ENCODE measurements around the gene POM121L2.

DNA sequence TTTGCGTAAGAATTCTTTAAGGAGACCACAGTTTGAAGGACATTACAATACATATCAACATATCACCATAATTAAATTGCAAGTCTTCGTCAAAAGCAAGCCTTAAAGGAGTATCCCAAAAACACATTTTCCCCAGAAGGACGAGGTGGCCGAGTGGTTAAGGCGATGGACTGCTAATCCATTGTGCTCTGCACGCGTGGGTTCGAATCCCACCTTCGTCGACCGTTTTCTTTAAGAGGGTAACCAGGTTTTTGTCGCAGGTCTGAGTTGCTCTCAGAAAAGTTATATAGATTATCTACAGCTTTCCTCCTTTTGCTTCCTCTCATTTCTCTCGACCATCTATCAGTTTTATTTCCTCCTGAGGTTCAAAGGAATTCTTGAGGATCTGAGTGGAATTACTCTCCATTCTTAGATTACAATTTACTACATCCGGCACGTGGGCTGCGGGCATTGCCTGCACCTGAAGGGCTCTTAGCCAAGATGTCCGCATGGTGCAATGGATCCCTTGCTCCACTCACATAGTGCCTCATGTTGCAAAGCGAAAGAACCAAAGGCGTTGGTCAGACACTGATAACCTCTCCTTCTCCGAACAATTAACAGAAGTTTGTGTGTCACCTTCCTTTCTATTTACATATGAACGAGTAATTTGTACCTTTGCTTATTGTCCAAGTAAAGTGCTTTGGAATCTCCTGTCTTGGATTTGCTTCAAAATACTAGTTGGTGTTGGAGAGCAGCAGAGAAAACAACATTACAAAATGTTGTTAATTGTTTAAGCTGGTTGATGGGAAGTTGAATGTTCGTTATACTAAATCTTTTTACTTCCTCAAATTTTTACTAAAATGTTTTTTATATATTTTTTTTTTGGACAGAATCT lies 14.0 kb downstream of the POM121L2 start:
- TF ChIP-seq, protein P1, sequence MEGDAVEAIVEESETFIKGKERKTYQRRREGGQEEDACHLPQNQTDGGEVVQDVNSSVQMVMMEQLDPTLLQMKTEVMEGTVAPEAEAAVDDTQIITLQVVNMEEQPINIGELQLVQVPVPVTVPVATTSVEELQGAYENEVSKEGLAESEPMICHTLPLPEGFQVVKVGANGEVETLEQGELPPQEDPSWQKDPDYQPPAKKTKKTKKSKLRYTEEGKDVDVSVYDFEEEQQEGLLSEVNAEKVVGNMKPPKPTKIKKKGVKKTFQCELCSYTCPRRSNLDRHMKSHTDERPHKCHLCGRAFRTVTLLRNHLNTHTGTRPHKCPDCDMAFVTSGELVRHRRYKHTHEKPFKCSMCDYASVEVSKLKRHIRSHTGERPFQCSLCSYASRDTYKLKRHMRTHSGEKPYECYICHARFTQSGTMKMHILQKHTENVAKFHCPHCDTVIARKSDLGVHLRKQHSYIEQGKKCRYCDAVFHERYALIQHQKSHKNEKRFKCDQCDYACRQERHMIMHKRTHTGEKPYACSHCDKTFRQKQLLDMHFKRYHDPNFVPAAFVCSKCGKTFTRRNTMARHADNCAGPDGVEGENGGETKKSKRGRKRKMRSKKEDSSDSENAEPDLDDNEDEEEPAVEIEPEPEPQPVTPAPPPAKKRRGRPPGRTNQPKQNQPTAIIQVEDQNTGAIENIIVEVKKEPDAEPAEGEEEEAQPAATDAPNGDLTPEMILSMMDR (IDR thresholded peaks at IDR 0.05) = no peak
- no peak for TF ChIP-seq POLR2A (IDR thresholded peaks at IDR 0.05)

All from adrenal gland (tissue), 5 donors.